Fibroblast of lung (primary cell): Measurements from ENCODE around the gene PYY. TPM values are rescaled to one million over a fixed set of nuclear protein-coding genes. Genes with fewer than 3 reads are reported as not detected.
A peak's percentile ranks its signal among the peaks of the same experiment; 100 is the strongest.

Experiments
- DNase-seq, 2 donors: peaks; one replicate each; pipeline versions ENCODE4 v3.0.0 to v3.0.0-alpha.2; 2010; ENCODE audit warnings: low read depth in 2 of 2
- H2AFZ ChIP-seq: 2 replicates; pipeline ENCODE4 v1.5.1; 2012; ENCODE audit warnings: low read length, control low read depth, inconsistent platforms
- H3K27ac ChIP-seq: 2 replicates; pipeline ENCODE4 v1.5.1; 2011; ENCODE audit warnings: low read length, control low read depth; ENCODE audit not compliant: insufficient read depth
- H3K27me3 ChIP-seq: 2 replicates; pipeline ENCODE4 v1.5.1; 2011; ENCODE audit warnings: mild to moderate bottlenecking, low read length; ENCODE audit not compliant: control insufficient read depth, insufficient read depth
- H3K36me3 ChIP-seq: 2 replicates; pipeline ENCODE4 v1.5.1; 2011; ENCODE audit warnings: low read length; ENCODE audit not compliant: control insufficient read depth, insufficient read depth
- H3K4me1 ChIP-seq: 2 replicates; pipeline ENCODE4 v1.5.1; 2011; ENCODE audit warnings: low read length; ENCODE audit not compliant: control insufficient read depth, insufficient read depth; ENCODE audit errors: extremely low read depth
- H3K4me2 ChIP-seq: 2 replicates; pipeline ENCODE4 v1.5.1; 2011; ENCODE audit warnings: low read length, control low read depth; ENCODE audit not compliant: insufficient read depth; ENCODE audit errors: extremely low read depth
- H3K4me3 ChIP-seq, 4 experiments: fragments of 200-600 bp in 1 of 4; sonication (generic) in 1 of 4; replicated peaks in 1 of 4; 2 replicates each; pipeline ENCODE4 v1.5.1; 2011 to 2016; ENCODE audit warnings: low read length in 4 of 4, low read depth in 3 of 4, mild to moderate bottlenecking in 3 of 4, control low read depth in 2 of 4, inconsistent platforms in 1 of 4, mixed read lengths in 1 of 4; ENCODE audit not compliant: insufficient read depth in 1 of 4; ENCODE audit errors: control extremely low read depth in 1 of 4
- H3K79me2 ChIP-seq: 2 replicates; pipeline ENCODE4 v1.5.1; 2012; ENCODE audit warnings: mild to moderate bottlenecking, low read length, inconsistent platforms; ENCODE audit not compliant: control insufficient read depth, insufficient read depth
- H3K9ac ChIP-seq: 2 replicates; pipeline ENCODE4 v1.5.1; 2011; ENCODE audit warnings: mild to moderate bottlenecking, low read length, control low read depth; ENCODE audit not compliant: insufficient read depth
- H3K9me3 ChIP-seq: 2 replicates; pipeline ENCODE4 v1.5.1; 2012; ENCODE audit warnings: low read depth, low read length; ENCODE audit not compliant: control insufficient read depth, insufficient read depth
- H4K20me1 ChIP-seq: 2 replicates; pipeline ENCODE4 v1.5.1; 2011; ENCODE audit warnings: low read length; ENCODE audit not compliant: control insufficient read depth, insufficient read depth; ENCODE audit errors: extremely low read depth
- EZH2 ChIP-seq: IDR thresholded peaks from 2 replicates; pipeline ENCODE4 v1.5.1; 2012; ENCODE audit warnings: low read length, control low read depth, mild to moderate bottlenecking; ENCODE audit errors: missing control alignments
- polyA plus RNA-seq, 2 donors: library from polyadenylated mRNA; depleted of rRNA in 1 of 2; stranded (reverse) in 1 of 2; unstranded in 1 of 2; fragments of >200 nt; gene quantifications; 2 replicates each; pipeline ENCODE4 v1.2.1, GENCODE V29; 2011 to 2012; ENCODE audit warnings: missing spikeins in 1 of 2
- total RNA-seq: library from RNA; depleted of rRNA; stranded (reverse); fragments of >200 nt; gene quantifications from 2 replicates; pipeline ENCODE4 v1.2.1, GENCODE V29; 2014
- TF ChIP-seq, protein P1 (sequence below), 2 donors: IDR thresholded peaks in 1 of 2; conservative IDR thresholded peaks in 1 of 2; 1 replicate in 1 of 2; 2 replicates in 1 of 2; pipeline ENCODE4 v1.5.1; 2011 to 2012; ENCODE audit warnings: low read length in 2 of 2, control low read depth in 1 of 2, inconsistent platforms in 1 of 2, low read depth in 1 of 2, mild to moderate bottlenecking in 1 of 2

Gene PYY
- total and polyA plus RNA-seq, 2 donors (not counting 1 experiment from before 2014, with no cell fraction given): 0.33 TPM; not detected in 1

- peaks cover 3% of the 10 kb centered on the region for H3K4me1 ChIP-seq
- H3K4me2 ChIP-seq: no peak overlapping the region
- no peak for DNase-seq
- no peaks in the 10 kb centered on the region for H3K9me3 ChIP-seq
- no peak overlapping the region for H3K4me3 ChIP-seq
- H3K79me2 ChIP-seq: no peaks in the 10 kb centered on the region
- H3K27me3 ChIP-seq: peaks cover 3% of the 10 kb centered on the region
- no peak overlapping the region for H3K9ac ChIP-seq
- H3K27ac ChIP-seq: no peak overlapping the region
- TF ChIP-seq, protein P1, sequence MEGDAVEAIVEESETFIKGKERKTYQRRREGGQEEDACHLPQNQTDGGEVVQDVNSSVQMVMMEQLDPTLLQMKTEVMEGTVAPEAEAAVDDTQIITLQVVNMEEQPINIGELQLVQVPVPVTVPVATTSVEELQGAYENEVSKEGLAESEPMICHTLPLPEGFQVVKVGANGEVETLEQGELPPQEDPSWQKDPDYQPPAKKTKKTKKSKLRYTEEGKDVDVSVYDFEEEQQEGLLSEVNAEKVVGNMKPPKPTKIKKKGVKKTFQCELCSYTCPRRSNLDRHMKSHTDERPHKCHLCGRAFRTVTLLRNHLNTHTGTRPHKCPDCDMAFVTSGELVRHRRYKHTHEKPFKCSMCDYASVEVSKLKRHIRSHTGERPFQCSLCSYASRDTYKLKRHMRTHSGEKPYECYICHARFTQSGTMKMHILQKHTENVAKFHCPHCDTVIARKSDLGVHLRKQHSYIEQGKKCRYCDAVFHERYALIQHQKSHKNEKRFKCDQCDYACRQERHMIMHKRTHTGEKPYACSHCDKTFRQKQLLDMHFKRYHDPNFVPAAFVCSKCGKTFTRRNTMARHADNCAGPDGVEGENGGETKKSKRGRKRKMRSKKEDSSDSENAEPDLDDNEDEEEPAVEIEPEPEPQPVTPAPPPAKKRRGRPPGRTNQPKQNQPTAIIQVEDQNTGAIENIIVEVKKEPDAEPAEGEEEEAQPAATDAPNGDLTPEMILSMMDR (conservative IDR thresholded peaks at IDR 0.05 in 1 of 2, IDR thresholded peaks at IDR 0.05 in 1 of 2; ENCODE audit: low read depth in 1 of 2, low read length in 2 of 2): no peak
- TF ChIP-seq EZH2: no peak
- H3K36me3 ChIP-seq: no peaks in the 10 kb centered on the region
- no peaks in the 10 kb centered on the region for H4K20me1 ChIP-seq
- H2AFZ ChIP-seq: no peak overlapping the region
Observed at GRCh38 chr17:43938838-43939182, 14.9 kb downstream of the PYY start.

DNA sequence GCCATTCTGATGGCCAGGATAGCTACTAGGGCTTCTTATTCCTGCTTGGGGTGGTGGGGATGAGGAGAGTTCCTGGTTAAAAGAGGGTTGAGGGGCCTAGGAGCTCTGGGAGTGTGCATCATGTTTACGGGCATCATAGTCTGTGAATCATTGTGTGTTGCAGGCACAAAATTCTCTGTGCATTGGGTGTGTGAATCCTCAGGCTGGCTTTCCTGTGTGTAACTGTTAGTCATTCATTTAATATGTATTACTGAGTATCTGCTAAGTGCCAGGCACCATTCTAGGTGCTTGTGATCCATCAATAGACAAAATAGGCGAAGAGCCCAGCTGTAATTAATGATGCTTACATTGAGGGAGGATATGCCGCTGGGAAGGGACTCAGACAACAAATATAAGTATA is 17.3 kb downstream of the PYY start:
- H3K4me3 ChIP-seq: no peak overlapping the region
- H3K79me2 ChIP-seq: no peaks in the 10 kb centered on the region
- TF ChIP-seq, protein P1 (conservative IDR thresholded peaks at IDR 0.05 in 1 of 2, IDR thresholded peaks at IDR 0.05 in 1 of 2; ENCODE audit: low read depth in 1 of 2, low read length in 2 of 2): no peak
- TF ChIP-seq EZH2: no peak
- no peak overlapping the region for H3K9ac ChIP-seq
- H3K36me3 ChIP-seq: no peaks in the 10 kb centered on the region
- peaks cover 3% of the 10 kb centered on the region for H3K27me3 ChIP-seq
- H3K27ac ChIP-seq: no peak overlapping the region
- peak in 1 of 2 donors; percentile 14 for DNase-seq
- H3K9me3 ChIP-seq: no peaks in the 10 kb centered on the region
- no peak overlapping the region for H2AFZ ChIP-seq
- H3K4me2 ChIP-seq: no peak overlapping the region
- no peaks in the 10 kb centered on the region for H4K20me1 ChIP-seq
- peaks cover 3% of the 10 kb centered on the region for H3K4me1 ChIP-seq

DNA sequence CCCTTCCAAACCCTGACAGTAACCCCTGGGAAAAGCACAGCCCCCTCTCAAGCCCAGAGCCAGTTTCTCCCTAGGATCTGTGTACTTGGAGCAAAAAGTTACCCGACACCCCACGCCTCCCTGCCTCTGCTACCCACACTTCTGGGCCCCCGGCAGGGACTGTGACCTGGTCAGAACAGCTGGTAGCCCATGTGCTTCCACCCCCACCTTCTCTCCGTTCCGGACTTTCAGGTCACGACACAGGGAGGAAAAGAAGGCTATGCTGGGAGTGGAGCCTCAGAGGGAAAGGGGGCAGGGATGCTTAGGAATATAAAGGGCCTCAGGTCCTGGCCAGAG is 17.8 kb downstream of the PYY start:
- Histone ChIP-seq H3K27ac (no peak overlapping the region), H3K9ac (no peak overlapping the region), H3K36me3 (no peaks in the 10 kb centered on the region), H3K4me2 (no peak overlapping the region), H3K4me1 (peaks cover 3% of the 10 kb centered on the region), H3K79me2 (no peaks in the 10 kb centered on the region), H2AFZ (no peak overlapping the region), H3K27me3 (peaks cover 3% of the 10 kb centered on the region), H3K4me3 (no peak overlapping the region), H4K20me1 (no peaks in the 10 kb centered on the region), H3K9me3 (no peaks in the 10 kb centered on the region)
- no peak for DNase-seq
- no peak for TF ChIP-seq EZH2
- TF ChIP-seq, protein P1 (conservative IDR thresholded peaks at IDR 0.05 in 1 of 2, IDR thresholded peaks at IDR 0.05 in 1 of 2; ENCODE audit: low read depth in 1 of 2, low read length in 2 of 2): no peak
